ENCODE results near the gene EEA1.
A peak's percentile ranks its signal among the peaks of the same experiment; 100 is the strongest.

The EEA1 gene

DNA sequence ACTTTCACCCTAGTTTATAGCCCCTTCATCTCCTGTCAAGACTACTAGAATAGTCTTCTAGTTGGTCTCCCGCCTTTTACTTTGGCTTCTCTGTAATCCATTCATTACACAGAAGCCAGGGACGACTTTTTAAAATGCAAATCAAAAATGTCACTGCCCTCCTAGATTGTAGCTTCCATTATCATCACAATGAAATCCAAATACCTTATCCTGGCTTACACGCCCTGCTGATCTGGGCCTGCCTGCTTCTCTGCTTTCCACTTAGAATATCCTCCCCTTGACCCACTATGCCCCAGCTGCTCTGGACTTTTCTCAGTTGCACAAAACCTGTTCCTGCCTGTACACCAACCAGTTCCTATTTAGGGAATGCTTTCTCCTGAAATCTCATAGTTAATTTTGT, 4.5 kb upstream of the EEA1 start:
- no peak for DNase-seq

DNA sequence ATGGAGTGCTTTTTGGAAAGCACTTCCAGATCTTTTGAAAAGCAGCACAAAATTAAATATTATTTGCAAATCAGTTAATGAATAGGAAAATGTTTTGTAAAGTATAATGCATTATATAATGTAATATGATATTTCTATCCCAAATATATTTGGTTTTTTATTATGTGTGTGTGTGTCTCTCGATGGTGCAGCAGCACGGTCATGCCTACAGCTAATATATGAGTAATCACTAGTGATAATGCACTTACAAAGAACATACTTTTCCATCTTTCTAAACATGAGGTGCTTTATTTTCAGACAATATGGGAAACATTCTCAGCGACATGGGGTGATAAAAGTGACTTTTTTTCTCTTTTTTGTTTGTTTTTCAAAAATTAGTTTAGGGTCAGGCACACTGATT, 1.3 kb upstream of the EEA1 start:
- DNase-seq = no peak

DNA sequence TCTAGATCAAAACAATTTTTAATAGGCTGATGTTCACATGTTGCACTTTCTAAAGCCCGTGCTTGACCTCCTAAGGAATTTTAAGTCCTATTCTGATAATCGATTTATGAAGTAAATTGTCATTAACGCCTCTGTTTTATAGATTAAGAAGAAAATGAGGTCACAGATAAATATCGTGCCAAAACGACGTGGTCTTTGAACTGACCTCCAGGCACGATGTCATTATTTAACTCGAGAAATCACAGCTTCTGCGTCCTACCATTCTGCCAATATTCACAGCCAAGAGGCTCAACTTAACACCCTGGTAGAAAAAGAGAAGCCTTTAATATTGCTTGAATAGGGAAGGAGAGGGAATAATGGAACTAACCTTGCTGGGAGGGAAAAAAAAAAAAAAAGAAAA, 888 bp upstream of the EEA1 start:
- no peak for DNase-seq

DNA sequence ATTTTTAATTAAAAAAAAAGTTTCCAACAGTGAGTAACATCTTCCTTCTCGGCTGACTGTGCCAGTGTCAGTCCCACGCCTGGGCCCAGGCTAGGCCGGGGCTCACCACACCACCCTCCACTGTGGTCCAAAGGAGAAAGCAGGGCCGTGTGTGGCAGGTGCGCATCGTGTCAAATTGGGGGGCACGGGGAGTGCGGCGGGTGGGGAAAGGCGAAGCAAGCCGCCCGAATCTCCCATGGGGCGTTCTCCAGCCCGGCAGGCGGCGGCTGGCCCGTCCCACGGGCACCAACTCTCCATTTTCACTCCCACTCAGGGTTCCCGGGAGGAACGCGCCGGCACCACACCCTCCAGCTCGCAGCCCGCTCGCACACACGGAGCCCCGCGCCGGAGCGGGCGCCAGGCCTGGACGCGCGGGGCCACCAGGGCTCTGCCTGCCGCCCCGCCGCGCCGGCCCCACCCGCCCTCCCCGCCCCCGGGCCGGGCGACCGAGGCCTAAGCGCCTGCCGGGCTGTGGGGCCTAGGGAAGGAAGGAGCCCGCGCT, 604 bp downstream of the EEA1 start:
- DNase-seq = peak; percentile 69

GRCh38 chr12:92927436-92928281, 1.4 kb downstream of the EEA1 start:
- DNase-seq = no peak

DNA sequence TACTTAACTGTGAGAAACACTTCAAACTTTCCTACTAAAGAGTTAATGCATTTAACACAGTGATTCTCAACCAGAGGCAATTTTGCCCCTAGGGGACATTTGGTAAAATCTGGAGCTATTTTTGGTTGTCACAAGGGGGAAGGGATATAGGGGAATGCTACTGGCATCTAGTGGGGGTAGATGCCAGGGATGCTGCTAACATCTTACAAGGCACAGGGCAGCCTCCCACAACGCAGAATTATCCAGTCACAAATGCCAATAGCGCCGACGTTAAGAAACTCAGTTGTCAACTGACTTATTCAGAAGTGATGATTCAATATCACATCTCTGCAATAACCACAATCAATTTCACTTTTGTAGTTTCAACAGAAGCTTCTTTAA, 2.0 kb downstream of the EEA1 start:
- no peak for DNase-seq

- no peak for DNase-seq
These were observed 2.5 kb downstream of the EEA1 start for GRCh38 chr12:92926549-92926948.

DNA sequence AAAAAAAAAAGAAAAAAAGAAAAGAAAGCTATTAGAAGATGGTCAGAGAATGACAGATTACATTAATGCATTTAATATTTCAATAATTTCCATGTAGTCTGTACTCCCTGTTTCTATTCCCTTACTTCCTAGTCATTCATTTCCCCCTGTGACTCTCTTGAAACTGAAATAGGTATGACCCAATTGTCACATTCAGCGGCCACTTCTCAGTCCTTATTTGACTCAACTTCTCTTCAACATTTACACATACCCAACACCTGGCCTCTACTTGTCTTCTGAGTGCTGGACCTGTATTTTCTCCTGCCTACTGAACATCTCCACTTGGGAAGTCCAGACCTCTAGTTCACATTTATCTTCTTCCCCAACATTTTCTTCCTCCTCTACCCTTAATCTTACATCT, 7.2 kb downstream of the EEA1 start:
- no peak for DNase-seq

GRCh38 chr12:92915365-92915764, 13.7 kb downstream of the EEA1 start:
- no peak for DNase-seq

- DNase-seq = no peak
These were observed 14.9 kb downstream of the EEA1 start for GRCh38 chr12:92914170-92914569.

DNA sequence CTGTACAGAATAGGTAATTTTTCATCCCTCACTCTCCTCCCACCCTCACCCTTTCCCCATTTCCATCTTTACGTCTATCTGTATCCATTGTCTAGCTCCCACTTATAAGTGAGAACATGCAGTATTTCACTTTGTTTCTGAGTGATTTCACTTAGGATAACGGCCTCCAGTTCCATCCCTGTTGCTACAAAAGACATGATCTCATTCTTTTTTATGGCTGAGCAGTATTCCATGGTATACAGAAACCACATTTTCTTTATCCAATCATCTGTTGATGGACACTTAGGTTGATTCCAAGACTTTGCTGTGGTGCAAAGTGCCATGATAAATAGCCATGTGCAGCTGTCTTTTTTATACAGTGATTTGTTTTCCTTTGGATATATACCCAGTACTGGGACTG, 16.4 kb downstream of the EEA1 start:
- no peak for DNase-seq

GRCh38 chr12:92912052-92912451, 17.0 kb downstream of the EEA1 start:
- no peak for DNase-seq

DNA sequence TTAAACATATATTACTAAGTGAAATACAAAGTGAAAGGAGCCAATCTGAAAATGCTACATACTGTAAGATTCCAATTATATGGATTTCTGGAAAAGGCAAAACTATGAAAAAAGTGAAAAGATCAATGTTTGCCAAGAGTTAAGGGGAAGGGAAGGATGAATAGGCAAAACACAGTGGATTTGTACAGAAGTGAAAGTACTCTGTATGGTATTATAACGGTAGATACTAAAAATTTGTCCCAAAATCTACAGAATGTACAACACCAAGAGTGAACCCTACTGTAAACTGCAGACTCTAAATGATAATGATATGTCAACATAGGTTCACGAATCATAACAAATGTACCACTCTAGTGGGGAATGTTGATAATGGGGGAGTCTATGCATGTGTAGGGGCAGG, 17.8 kb downstream of the EEA1 start:
- no peak for DNase-seq

- DNase-seq = no peak
These were observed 21.0 kb downstream of the EEA1 start for GRCh38 chr12:92908108-92908507.

GRCh38 chr12:92905811-92906554, 23.1 kb downstream of the EEA1 start:
- DNase-seq = no peak

DNA sequence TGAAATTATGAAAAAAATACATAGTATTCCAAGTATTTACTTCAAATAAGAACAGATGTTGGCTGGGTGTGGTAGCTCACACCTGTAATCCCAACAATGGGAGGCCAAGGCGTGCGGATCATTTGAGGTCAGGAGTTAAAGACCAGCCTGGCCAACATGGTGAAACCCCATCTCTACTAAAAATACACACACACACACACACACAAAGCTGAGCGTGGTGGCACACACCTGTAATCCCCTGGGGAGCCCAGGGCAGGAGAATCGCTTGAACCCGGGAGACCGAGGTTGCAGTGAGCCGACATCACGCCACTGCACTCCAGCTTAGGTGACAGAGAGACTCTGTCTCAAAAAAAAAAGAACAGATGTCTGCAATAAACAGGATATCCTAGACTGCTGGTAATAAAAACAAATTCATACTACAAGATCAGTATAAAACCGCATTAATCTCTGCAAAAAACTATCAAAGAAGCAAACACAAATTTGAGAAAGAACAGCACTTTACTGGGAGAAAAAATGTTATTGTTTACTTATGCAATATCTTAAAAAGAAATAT, 23.8 kb downstream of the EEA1 start:
- no peak for DNase-seq

- no peak for DNase-seq
These were observed 28.2 kb downstream of the EEA1 start for GRCh38 chr12:92900941-92901340.

GRCh38 chr12:92899386-92900001, 29.6 kb downstream of the EEA1 start:
- peak; percentile 81 for DNase-seq

DNA sequence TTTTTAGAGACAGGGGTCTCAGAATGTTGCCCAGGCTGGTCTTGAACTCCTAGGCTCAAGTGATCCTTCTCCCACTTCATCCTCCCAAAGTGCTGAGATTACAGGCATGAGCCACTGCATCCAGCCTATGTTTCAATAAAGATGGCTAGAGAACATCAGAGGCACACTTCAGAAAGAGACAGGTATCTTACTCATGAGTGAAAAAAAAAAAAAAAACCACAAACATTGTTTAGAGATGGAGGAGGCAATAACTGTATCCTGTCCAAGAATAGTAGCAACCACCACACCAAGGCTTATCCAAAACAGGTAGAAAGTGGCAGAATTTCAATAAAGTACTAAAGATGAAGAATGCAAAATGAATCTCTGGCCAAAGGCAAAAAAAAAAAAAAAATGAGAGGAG, 30.3 kb downstream of the EEA1 start:
- DNase-seq = no peak

DNA sequence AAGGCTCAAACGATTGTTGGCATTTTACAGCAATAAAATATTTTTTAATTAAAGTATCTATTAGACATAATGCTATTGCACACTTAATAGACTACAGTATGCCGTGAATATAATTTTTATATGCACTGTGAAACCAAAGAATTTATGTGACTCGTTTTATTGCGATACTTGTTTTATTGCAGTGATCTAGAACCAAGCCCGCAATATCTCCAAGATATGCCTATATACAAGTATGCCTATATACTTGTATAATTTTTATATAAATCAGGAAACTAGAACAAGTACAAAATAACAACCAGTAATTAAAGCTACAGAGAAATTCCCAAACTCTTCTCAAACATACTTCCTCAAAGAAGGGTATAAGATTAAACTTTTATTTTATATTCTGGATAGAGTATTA, 31.3 kb downstream of the EEA1 start:
- no peak for DNase-seq

GRCh38 chr12:92890601-92891106, 38.4 kb downstream of the EEA1 start:
- DNase-seq = no peak

GRCh38 chr12:92886131-92886530, 43.0 kb downstream of the EEA1 start:
- DNase-seq = no peak

DNA sequence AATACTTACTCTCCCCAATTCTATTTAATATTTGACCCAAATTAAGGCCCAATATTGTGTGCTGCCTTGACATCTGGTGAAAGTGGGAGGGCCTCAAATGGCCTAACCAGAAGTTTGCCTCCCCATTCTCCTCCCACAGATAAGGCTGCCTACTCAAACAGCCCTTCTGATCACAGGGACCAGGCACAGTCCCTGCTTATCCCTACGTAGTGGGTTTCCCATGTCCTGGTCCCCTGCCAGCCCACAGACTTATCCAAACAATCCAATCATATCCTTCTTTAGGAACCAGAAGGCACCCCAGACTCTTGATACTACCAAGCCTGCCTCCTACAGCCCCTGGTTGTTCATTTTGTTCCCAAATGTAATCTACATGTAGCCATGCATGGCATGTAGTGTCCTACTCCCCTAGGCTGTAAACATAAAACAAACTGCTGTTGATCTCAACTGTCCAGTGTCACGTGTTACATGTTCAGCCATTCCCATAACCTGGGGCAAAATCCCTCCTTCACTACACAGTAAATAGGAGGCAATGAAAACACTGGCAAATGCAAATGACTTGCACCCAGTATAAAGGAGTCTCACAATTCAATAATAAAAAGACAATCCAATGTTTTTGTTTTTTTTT, 49.3 kb downstream of the EEA1 start:
- no peak for DNase-seq
